HEK293 (cell line): ENCODE data around the gene CYP1B1.

Experiments used
- KLF9 ChIP-seq: fragments of 450-650 bp; formaldehyde crosslinking; IDR thresholded peaks from 2 replicates; pipeline ENCODE4 v1.5.1; 2016; ENCODE audit warnings: missing biosample characterization, missing genetic modification characterization, low read depth
- SALL2 ChIP-seq: fragments of 450-650 bp; formaldehyde crosslinking; IDR thresholded peaks from 2 replicates; pipeline ENCODE4 v1.5.0; 2017; ENCODE audit warnings: missing biosample characterization, mild to moderate bottlenecking, missing genetic modification characterization, borderline replicate concordance
- SP3 ChIP-seq: fragments of 450-650 bp; formaldehyde crosslinking; IDR thresholded peaks from 2 replicates; pipeline ENCODE4 v1.5.1; 2016; ENCODE audit warnings: missing biosample characterization, missing genetic modification characterization
- YY1 ChIP-seq: fragments of 450-650 bp; formaldehyde crosslinking; IDR thresholded peaks from 2 replicates; pipeline ENCODE4 v1.5.1; 2018; ENCODE audit warnings: missing biosample characterization, missing genetic modification characterization
- ZNF133 ChIP-seq: fragments of 450-650 bp; formaldehyde crosslinking; IDR thresholded peaks from 2 replicates; pipeline ENCODE4 v1.5.1; 2016; ENCODE audit warnings: missing biosample characterization, missing genetic modification characterization
- ZNF175 ChIP-seq: fragments of 450-650 bp; formaldehyde crosslinking; IDR thresholded peaks from 2 replicates; pipeline ENCODE4 v1.5.1; 2016; ENCODE audit warnings: missing biosample characterization, missing genetic modification characterization
- ZNF571 ChIP-seq: fragments of 450-650 bp; formaldehyde crosslinking; IDR thresholded peaks from 2 replicates; pipeline ENCODE4 v1.5.0; 2017; ENCODE audit warnings: missing biosample characterization, missing genetic modification characterization
- ZNF585B ChIP-seq: fragments of 450-650 bp; formaldehyde crosslinking; IDR thresholded peaks from 2 replicates; pipeline ENCODE4 v1.5.1; 2016; ENCODE audit warnings: missing biosample characterization, missing genetic modification characterization
- ZNF76 ChIP-seq: fragments of 450-650 bp; formaldehyde crosslinking; IDR thresholded peaks from 2 replicates; pipeline ENCODE4; 2016; ENCODE audit warnings: low read depth, missing biosample characterization, missing genetic modification characterization, borderline replicate concordance
- TF ChIP-seq, protein P1 (sequence below): fragments of 450-650 bp; formaldehyde crosslinking; optimal IDR thresholded peaks from 2 replicates; pipeline ENCODE3; 2016; ENCODE audit warnings: missing biosample characterization, mild to moderate bottlenecking, missing genetic modification characterization
- TF ChIP-seq, protein P2 (sequence below): fragments of 450-650 bp; formaldehyde crosslinking; IDR thresholded peaks from 2 replicates; pipeline ENCODE4 v1.5.1; 2016; ENCODE audit warnings: missing biosample characterization, missing genetic modification characterization
- TF ChIP-seq, protein P3 (sequence below): fragments of 450-650 bp; formaldehyde crosslinking; IDR thresholded peaks from 2 replicates; pipeline ENCODE4 v1.5.1; 2016; ENCODE audit warnings: missing biosample characterization, missing genetic modification characterization, borderline replicate concordance
- TF ChIP-seq, protein P4 (sequence below): fragments of 450-650 bp; formaldehyde crosslinking; IDR thresholded peaks from 2 replicates; pipeline ENCODE4 v1.5.1; 2016; ENCODE audit warnings: missing biosample characterization, missing genetic modification characterization

DNA sequence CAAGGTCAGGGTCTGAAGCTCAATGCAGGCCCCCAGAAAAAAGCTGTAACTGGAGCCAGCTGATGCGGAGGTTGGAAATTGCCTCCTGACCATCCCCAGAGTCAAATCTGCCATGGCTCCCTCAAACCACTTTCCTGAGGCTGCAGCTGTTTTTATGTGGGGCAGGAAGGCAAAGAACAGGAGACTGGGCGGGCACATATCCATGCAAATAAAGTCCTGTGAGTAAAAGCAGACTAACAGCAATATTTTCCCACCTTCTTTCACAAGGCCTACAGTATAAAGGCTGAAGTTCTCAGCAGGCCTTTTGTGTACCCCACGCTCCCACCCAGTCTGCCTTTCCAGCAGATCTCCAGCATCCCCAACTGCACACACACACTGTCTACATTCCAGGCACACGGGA, 47.1 kb downstream of the CYP1B1 start:
- TF ChIP-seq, protein P1, sequence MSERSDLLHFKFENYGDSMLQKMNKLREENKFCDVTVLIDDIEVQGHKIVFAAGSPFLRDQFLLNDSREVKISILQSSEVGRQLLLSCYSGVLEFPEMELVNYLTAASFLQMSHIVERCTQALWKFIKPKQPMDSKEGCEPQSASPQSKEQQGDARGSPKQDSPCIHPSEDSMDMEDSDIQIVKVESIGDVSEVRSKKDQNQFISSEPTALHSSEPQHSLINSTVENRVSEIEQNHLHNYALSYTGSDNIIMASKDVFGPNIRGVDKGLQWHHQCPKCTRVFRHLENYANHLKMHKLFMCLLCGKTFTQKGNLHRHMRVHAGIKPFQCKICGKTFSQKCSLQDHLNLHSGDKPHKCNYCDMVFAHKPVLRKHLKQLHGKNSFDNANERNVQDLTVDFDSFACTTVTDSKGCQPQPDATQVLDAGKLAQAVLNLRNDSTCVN (tag by site-specific recombination) = no peak
- TF ChIP-seq ZNF133 (tag by site-specific recombination) (no peak), KLF9 (tag by site-specific recombination) (no peak), ZNF76 (tag by site-specific recombination) (no peak), SALL2 (tag by site-specific recombination) (no peak), ZNF571 (tag by site-specific recombination) (no peak), ZNF585B (tag by site-specific recombination) (no peak), ZNF175 (tag by site-specific recombination) (no peak), YY1 (no peak), SP3 (tag by site-specific recombination) (no peak)
- TF ChIP-seq, protein P2, sequence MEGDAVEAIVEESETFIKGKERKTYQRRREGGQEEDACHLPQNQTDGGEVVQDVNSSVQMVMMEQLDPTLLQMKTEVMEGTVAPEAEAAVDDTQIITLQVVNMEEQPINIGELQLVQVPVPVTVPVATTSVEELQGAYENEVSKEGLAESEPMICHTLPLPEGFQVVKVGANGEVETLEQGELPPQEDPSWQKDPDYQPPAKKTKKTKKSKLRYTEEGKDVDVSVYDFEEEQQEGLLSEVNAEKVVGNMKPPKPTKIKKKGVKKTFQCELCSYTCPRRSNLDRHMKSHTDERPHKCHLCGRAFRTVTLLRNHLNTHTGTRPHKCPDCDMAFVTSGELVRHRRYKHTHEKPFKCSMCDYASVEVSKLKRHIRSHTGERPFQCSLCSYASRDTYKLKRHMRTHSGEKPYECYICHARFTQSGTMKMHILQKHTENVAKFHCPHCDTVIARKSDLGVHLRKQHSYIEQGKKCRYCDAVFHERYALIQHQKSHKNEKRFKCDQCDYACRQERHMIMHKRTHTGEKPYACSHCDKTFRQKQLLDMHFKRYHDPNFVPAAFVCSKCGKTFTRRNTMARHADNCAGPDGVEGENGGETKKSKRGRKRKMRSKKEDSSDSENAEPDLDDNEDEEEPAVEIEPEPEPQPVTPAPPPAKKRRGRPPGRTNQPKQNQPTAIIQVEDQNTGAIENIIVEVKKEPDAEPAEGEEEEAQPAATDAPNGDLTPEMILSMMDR = no peak
- TF ChIP-seq, protein P3, sequence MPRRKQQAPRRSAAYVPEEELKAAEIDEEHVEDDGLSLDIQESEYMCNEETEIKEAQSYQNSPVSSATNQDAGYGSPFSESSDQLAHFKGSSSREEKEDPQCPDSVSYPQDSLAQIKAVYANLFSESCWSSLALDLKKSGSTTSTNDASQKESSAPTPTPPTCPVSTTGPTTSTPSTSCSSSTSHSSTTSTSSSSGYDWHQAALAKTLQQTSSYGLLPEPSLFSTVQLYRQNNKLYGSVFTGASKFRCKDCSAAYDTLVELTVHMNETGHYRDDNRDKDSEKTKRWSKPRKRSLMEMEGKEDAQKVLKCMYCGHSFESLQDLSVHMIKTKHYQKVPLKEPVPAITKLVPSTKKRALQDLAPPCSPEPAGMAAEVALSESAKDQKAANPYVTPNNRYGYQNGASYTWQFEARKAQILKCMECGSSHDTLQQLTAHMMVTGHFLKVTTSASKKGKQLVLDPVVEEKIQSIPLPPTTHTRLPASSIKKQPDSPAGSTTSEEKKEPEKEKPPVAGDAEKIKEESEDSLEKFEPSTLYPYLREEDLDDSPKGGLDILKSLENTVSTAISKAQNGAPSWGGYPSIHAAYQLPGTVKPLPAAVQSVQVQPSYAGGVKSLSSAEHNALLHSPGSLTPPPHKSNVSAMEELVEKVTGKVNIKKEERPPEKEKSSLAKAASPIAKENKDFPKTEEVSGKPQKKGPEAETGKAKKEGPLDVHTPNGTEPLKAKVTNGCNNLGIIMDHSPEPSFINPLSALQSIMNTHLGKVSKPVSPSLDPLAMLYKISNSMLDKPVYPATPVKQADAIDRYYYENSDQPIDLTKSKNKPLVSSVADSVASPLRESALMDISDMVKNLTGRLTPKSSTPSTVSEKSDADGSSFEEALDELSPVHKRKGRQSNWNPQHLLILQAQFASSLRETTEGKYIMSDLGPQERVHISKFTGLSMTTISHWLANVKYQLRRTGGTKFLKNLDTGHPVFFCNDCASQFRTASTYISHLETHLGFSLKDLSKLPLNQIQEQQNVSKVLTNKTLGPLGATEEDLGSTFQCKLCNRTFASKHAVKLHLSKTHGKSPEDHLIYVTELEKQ (tag by site-specific recombination) = no peak
- TF ChIP-seq, protein P4, sequence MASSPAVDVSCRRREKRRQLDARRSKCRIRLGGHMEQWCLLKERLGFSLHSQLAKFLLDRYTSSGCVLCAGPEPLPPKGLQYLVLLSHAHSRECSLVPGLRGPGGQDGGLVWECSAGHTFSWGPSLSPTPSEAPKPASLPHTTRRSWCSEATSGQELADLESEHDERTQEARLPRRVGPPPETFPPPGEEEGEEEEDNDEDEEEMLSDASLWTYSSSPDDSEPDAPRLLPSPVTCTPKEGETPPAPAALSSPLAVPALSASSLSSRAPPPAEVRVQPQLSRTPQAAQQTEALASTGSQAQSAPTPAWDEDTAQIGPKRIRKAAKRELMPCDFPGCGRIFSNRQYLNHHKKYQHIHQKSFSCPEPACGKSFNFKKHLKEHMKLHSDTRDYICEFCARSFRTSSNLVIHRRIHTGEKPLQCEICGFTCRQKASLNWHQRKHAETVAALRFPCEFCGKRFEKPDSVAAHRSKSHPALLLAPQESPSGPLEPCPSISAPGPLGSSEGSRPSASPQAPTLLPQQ (tag by site-specific recombination) = no peak
